Nephron progenitor cell (in vitro differentiated cells): ENCODE measurements around the gene ELL2.
"Not testable (repeated sequence)": the region's sequence is repeated elsewhere in the genome, so short reads cannot be mapped to it uniquely, and the experiment has no call there.

ENCODE experiments used
- DNase-seq: peaks from one replicate; pipeline ENCODE4 v3.0.0; 2021
- H3K27ac Mint-ChIP-seq: 2 replicates; pipeline ENCODE4 v1.8.0; 2021; ENCODE audit warnings: mild to moderate bottlenecking, moderate library complexity, mixed read lengths
- H3K27me3 Mint-ChIP-seq: 2 replicates; pipeline ENCODE4 v1.8.0; 2021; ENCODE audit warnings: mild to moderate bottlenecking, low read depth, mixed read lengths; ENCODE audit not compliant: poor library complexity
- H3K36me3 Mint-ChIP-seq: 2 replicates; pipeline ENCODE4 v1.8.0; 2021; ENCODE audit warnings: low read depth, mixed read lengths
- H3K4me1 Mint-ChIP-seq: 2 replicates; pipeline ENCODE4 v1.8.0; 2021; ENCODE audit warnings: mixed read lengths
- H3K4me3 Mint-ChIP-seq: 2 replicates; pipeline ENCODE4 v1.8.0; 2021; ENCODE audit warnings: mild to moderate bottlenecking, moderate library complexity, mixed read lengths
- H3K9me3 Mint-ChIP-seq: 2 replicates; pipeline ENCODE4 v1.8.0; 2021; ENCODE audit warnings: mild to moderate bottlenecking, moderate library complexity, mixed read lengths
- CTCF ChIP-seq: fragments of 200-600 bp; sonication (generic); IDR thresholded peaks from 2 replicates; pipeline ENCODE4 v1.5.0; 2021; ENCODE audit warnings: antibody characterized with exemption

ELL2 gene

GRCh38 chr5:95839658-95840057, 122.0 kb downstream of the ELL2 start:
- no peaks in the 10 kb centered on the region for H3K36me3 Mint-ChIP-seq
- H3K27me3 Mint-ChIP-seq = peaks cover 9% of the 10 kb centered on the region
- H3K27ac Mint-ChIP-seq = no peak overlapping the region
- no peak for TF ChIP-seq CTCF
- H3K4me1 Mint-ChIP-seq = peaks cover 32% of the 10 kb centered on the region
- H3K9me3 Mint-ChIP-seq = no peaks in the 10 kb centered on the region
- no peak overlapping the region for H3K4me3 Mint-ChIP-seq
- DNase-seq = no peak

- no peak for DNase-seq
- H3K27me3 Mint-ChIP-seq = peaks cover 13% of the 10 kb centered on the region
- no peaks in the 10 kb centered on the region for H3K36me3 Mint-ChIP-seq
- no peaks in the 10 kb centered on the region for H3K9me3 Mint-ChIP-seq
- peaks cover 34% of the 10 kb centered on the region for H3K4me1 Mint-ChIP-seq
- TF ChIP-seq CTCF = no peak
- no peak overlapping the region for H3K4me3 Mint-ChIP-seq
- no peak overlapping the region for H3K27ac Mint-ChIP-seq
Measured at GRCh38 chr5:95838556-95838955, 123.1 kb downstream of the ELL2 start.

- Mint-ChIP-seq H3K27ac (no peak overlapping the region), H3K4me1 (peaks cover 32% of the 10 kb centered on the region), H3K9me3 (no peaks in the 10 kb centered on the region), H3K27me3 (peaks cover 14% of the 10 kb centered on the region), H3K36me3 (no peaks in the 10 kb centered on the region), H3K4me3 (no peak overlapping the region)
- no peak for DNase-seq
- TF ChIP-seq CTCF = no peak
Measured at GRCh38 chr5:95838001-95838520, 123.6 kb downstream of the ELL2 start.

GRCh38 chr5:95837492-95837891, 124.2 kb downstream of the ELL2 start:
- no peak for TF ChIP-seq CTCF
- Mint-ChIP-seq H3K27ac (no peak overlapping the region), H3K36me3 (no peaks in the 10 kb centered on the region), H3K27me3 (peaks cover 16% of the 10 kb centered on the region), H3K4me1 (peaks cover 28% of the 10 kb centered on the region), H3K9me3 (no peaks in the 10 kb centered on the region), H3K4me3 (no peak overlapping the region)
- DNase-seq = no peak

GRCh38 chr5:95836971-95837370, 124.7 kb downstream of the ELL2 start:
- not testable (repeated sequence) for H3K9me3 Mint-ChIP-seq, H3K27ac Mint-ChIP-seq, H3K36me3 Mint-ChIP-seq, DNase-seq, H3K4me3 Mint-ChIP-seq
- H3K4me1 Mint-ChIP-seq = peaks cover 31% of the 10 kb centered on the region
- peaks cover 16% of the 10 kb centered on the region for H3K27me3 Mint-ChIP-seq

GRCh38 chr5:95836544-95836943, 125.1 kb downstream of the ELL2 start:
- Mint-ChIP-seq H3K4me1 (peaks cover 35% of the 10 kb centered on the region), H3K4me3 (no peak overlapping the region), H3K27ac (no peak overlapping the region), H3K27me3 (peaks cover 16% of the 10 kb centered on the region), H3K9me3 (no peaks in the 10 kb centered on the region), H3K36me3 (no peaks in the 10 kb centered on the region)
- no peak for DNase-seq
- no peak for TF ChIP-seq CTCF
